Keratinocyte (primary cell): ENCODE measurements around the gene CLDN2.

ENCODE experiments used
- EZH2 ChIP-seq: IDR thresholded peaks from one replicate; pipeline ENCODE4 v1.6.1; 2012; ENCODE audit warnings: inconsistent platforms, mild to moderate bottlenecking, low read length, moderate library complexity
- TF ChIP-seq, protein P1 (sequence below), 3 experiments: IDR thresholded peaks in 1 of 3; conservative IDR thresholded peaks in 1 of 3; optimal IDR thresholded peaks in 1 of 3; 2 replicates in 2 of 3; 3 replicates in 1 of 3; pipeline versions ENCODE3 to v1.5.1; 2011; ENCODE audit warnings: low read length in 3 of 3, mild to moderate bottlenecking in 3 of 3, moderate library complexity in 2 of 3, control low read depth in 1 of 3, inconsistent platforms in 1 of 3; ENCODE audit not compliant: insufficient read depth in 2 of 3; ENCODE audit errors: extremely low read depth in 1 of 3

DNA sequence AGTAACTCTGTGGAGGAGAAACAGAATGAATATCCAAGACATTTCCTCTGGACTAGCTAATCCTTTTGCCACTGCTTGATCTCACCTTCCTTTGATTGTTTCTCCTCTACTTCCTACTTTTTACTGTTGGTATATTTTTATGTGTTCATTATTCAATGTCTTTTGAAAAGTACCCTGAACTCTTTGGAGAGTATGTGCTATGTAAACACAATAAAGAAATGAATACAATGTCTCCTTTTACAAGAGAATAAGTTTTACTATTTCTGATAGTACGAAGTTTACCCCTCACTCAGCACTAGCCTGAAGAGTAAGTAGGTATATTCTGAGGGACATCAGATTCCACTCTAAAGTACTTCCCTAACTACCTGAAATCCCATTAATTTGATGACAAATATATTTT lies 19.9 kb downstream of the CLDN2 start:
- TF ChIP-seq, protein P1, sequence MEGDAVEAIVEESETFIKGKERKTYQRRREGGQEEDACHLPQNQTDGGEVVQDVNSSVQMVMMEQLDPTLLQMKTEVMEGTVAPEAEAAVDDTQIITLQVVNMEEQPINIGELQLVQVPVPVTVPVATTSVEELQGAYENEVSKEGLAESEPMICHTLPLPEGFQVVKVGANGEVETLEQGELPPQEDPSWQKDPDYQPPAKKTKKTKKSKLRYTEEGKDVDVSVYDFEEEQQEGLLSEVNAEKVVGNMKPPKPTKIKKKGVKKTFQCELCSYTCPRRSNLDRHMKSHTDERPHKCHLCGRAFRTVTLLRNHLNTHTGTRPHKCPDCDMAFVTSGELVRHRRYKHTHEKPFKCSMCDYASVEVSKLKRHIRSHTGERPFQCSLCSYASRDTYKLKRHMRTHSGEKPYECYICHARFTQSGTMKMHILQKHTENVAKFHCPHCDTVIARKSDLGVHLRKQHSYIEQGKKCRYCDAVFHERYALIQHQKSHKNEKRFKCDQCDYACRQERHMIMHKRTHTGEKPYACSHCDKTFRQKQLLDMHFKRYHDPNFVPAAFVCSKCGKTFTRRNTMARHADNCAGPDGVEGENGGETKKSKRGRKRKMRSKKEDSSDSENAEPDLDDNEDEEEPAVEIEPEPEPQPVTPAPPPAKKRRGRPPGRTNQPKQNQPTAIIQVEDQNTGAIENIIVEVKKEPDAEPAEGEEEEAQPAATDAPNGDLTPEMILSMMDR (optimal IDR thresholded peaks at IDR 0.05 in 1 of 3, IDR thresholded peaks at IDR 0.05 in 1 of 3, conservative IDR thresholded peaks at IDR 0.05 in 1 of 3; ENCODE audit: extremely low read depth in 1 of 3, insufficient read depth in 2 of 3, low read length in 3 of 3): no peak
- no peak for TF ChIP-seq EZH2
